Neural cell (in vitro differentiated cells): ENCODE data around the gene TRPC4AP.
A peak's percentile ranks its signal among the peaks of the same experiment; 100 is the strongest.

Experiments used
- POLR2AphosphoS5 ChIP-seq: IDR thresholded peaks from 2 replicates; pipeline ENCODE4 v1.6.1; 2012
- RAD21 ChIP-seq: fragments of 450-650 bp; conservative IDR thresholded peaks from 2 replicates; pipeline ENCODE4 v1.6.1; 2014; ENCODE audit warnings: antibody characterized with exemption, mild to moderate bottlenecking, moderate library complexity
- TF ChIP-seq, protein P1 (sequence below): fragments of 450-650 bp; IDR thresholded peaks from 2 replicates; pipeline ENCODE4 v1.5.1; 2014; ENCODE audit warnings: antibody characterized with exemption, mild to moderate bottlenecking, moderate library complexity; ENCODE audit not compliant: poor library complexity, severe bottlenecking

DNA sequence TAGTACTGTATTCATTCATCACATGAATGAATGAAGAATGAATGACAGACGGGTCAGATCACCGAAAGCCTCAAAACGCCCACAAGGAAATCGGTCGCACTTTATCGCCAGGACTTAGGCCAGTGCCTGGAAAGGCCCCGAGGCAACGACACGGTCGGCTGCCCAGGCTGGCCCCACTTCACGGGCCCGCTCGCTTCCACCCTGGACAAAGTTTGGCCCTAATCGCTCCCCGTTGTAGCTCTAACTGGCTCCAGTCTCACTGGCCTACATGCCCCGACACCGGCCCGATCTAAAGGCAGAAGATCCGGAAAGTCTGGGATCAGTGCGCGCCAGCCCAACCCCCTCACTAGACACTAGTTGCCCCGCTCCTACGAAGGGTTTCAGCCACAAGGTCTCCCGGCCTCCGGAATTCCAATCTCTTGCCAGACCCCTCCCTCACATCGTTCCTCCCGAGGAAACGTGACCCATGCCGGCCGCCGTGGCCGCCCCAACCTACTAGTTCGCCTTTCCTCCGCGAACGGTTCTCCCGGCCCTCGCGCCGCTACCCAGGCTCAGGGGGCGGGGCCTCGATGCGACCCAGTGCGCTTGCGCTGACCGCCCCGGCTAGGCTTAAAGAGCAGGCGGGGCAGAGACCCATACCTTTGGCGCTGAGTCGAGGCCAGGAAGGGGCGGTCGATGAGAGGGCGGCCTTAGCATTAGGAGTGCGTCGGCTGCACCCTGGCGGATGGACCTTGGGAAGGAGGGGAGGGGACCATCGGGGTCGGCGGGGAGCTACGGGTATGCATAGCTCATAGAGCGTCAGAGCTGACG is 137.2 kb downstream of the TRPC4AP start, which contains the start of the genes GSS and MYH7B:
- TF ChIP-seq, protein P1, sequence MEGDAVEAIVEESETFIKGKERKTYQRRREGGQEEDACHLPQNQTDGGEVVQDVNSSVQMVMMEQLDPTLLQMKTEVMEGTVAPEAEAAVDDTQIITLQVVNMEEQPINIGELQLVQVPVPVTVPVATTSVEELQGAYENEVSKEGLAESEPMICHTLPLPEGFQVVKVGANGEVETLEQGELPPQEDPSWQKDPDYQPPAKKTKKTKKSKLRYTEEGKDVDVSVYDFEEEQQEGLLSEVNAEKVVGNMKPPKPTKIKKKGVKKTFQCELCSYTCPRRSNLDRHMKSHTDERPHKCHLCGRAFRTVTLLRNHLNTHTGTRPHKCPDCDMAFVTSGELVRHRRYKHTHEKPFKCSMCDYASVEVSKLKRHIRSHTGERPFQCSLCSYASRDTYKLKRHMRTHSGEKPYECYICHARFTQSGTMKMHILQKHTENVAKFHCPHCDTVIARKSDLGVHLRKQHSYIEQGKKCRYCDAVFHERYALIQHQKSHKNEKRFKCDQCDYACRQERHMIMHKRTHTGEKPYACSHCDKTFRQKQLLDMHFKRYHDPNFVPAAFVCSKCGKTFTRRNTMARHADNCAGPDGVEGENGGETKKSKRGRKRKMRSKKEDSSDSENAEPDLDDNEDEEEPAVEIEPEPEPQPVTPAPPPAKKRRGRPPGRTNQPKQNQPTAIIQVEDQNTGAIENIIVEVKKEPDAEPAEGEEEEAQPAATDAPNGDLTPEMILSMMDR: peak; percentile 67
- TF ChIP-seq RAD21 (peak; percentile 54), POLR2AphosphoS5 (peak; percentile 83)
